ENCODE results near the gene PCYT2.

GRCh38 chr17:81939881-81940385, 28.7 kb upstream of the PCYT2 start:
- no peak for TF ChIP-seq CTCF (IDR thresholded peaks at IDR 0.05)
- TF ChIP-seq POLR2A (IDR thresholded peaks at IDR 0.05): no peak
